SK-N-SH treated with all-trans-retinoic acid at 6 μM for 48 hours (cell line): ENCODE results near the gene MAML3.

ENCODE experiments used
- ATAC-seq: fragments of 200-7000 bp; cut with Tn5 transposase; 3 replicates; pipeline ENCODE4 v1.9.1; 2020; ENCODE audit warnings: mild to moderate bottlenecking, moderate library complexity
- ARNTL ChIP-seq: fragments of 450-650 bp; formaldehyde crosslinking; IDR thresholded peaks from 2 replicates; pipeline ENCODE4 v1.5.0; 2020; ENCODE audit warnings: low read depth, mild to moderate bottlenecking, moderate library complexity, borderline replicate concordance
- BACH2 ChIP-seq: fragments of 250-450 bp; sonication (Bioruptor Pico); IDR thresholded peaks from 2 replicates; pipeline ENCODE4 v1.9.0; 2021; ENCODE audit warnings: mild to moderate bottlenecking, borderline replicate concordance
- CSDC2 ChIP-seq: fragments of 250-450 bp; sonication (Bioruptor Pico); IDR thresholded peaks from 2 replicates; pipeline ENCODE4 v1.5.0; 2020; ENCODE audit warnings: mild to moderate bottlenecking, moderate library complexity
- ESRRG ChIP-seq: fragments of 250-450 bp; sonication (Bioruptor Pico); IDR thresholded peaks from 2 replicates; pipeline ENCODE4 v1.6.1; 2021; ENCODE audit warnings: mild to moderate bottlenecking
- GLIS3 ChIP-seq: fragments of 250-450 bp; sonication (Bioruptor Pico); IDR thresholded peaks from 2 replicates; pipeline ENCODE4 v1.5.0; 2020; ENCODE audit warnings: mild to moderate bottlenecking, moderate library complexity
- ISL1 ChIP-seq: fragments of 250-450 bp; sonication (Bioruptor Pico); IDR thresholded peaks from 2 replicates; pipeline ENCODE4 v2.1.2; 2022; ENCODE audit warnings: mild to moderate bottlenecking, moderate library complexity
- OSR1 ChIP-seq: fragments of 250-450 bp; sonication (Bioruptor Pico); IDR thresholded peaks from 2 replicates; pipeline ENCODE4 v1.8.0; 2022; ENCODE audit warnings: moderate library complexity, mild to moderate bottlenecking, inconsistent platforms
- PPARA ChIP-seq: fragments of 250-450 bp; sonication (Bioruptor Pico); IDR thresholded peaks from 2 replicates; pipeline ENCODE4 v1.5.0; 2020; ENCODE audit warnings: mild to moderate bottlenecking, borderline replicate concordance
- RARB ChIP-seq: fragments of 250-450 bp; sonication (Bioruptor Pico); IDR thresholded peaks from 2 replicates; pipeline ENCODE4 v1.8.0; 2021; ENCODE audit warnings: mild to moderate bottlenecking, moderate library complexity
- SNAI2 ChIP-seq: fragments of 250-450 bp; sonication (Bioruptor Pico); IDR thresholded peaks from 2 replicates; pipeline ENCODE4 v1.5.0; 2020; ENCODE audit warnings: mild to moderate bottlenecking, moderate library complexity
- TCF4 ChIP-seq: fragments of 250-450 bp; sonication (Bioruptor Pico); IDR thresholded peaks from 2 replicates; pipeline ENCODE4 v1.8.0; 2021; ENCODE audit warnings: mild to moderate bottlenecking, moderate library complexity, borderline replicate concordance
- TOX ChIP-seq: fragments of 250-450 bp; sonication (Bioruptor Pico); IDR thresholded peaks from 2 replicates; pipeline ENCODE4 v1.8.0; 2021; ENCODE audit warnings: mild to moderate bottlenecking, moderate library complexity, borderline replicate concordance
- ZC3H10 ChIP-seq: fragments of 250-450 bp; sonication (Bioruptor Pico); IDR thresholded peaks from 2 replicates; pipeline ENCODE4 v1.5.1; 2021; ENCODE audit warnings: mild to moderate bottlenecking, moderate library complexity
- ZFP3 ChIP-seq: fragments of 250-450 bp; sonication (Bioruptor Pico); IDR thresholded peaks from 2 replicates; pipeline ENCODE4 v1.5.0; 2020; ENCODE audit warnings: mild to moderate bottlenecking, moderate library complexity
- ZFP30 ChIP-seq: fragments of 450-650 bp; formaldehyde crosslinking; IDR thresholded peaks from 2 replicates; pipeline ENCODE4 v1.5.0; 2022; ENCODE audit warnings: mild to moderate bottlenecking, moderate library complexity
- ZNF565 ChIP-seq: fragments of 450-650 bp; formaldehyde crosslinking; conservative IDR thresholded peaks from 2 replicates; pipeline ENCODE4 v1.5.0; 2020; ENCODE audit warnings: low read depth, mild to moderate bottlenecking, moderate library complexity
- ZNF70 ChIP-seq: fragments of 450-650 bp; formaldehyde crosslinking; IDR thresholded peaks from 2 replicates; pipeline ENCODE4 v1.5.0; 2020; ENCODE audit warnings: mild to moderate bottlenecking, moderate library complexity
- ZNF8 ChIP-seq: fragments of 450-650 bp; formaldehyde crosslinking; IDR thresholded peaks from 2 replicates; pipeline ENCODE4 v1.5.0; 2020; ENCODE audit warnings: mild to moderate bottlenecking, moderate library complexity
- TF ChIP-seq, protein P1 (sequence below): fragments of 250-450 bp; sonication (Bioruptor Pico); IDR thresholded peaks from 2 replicates; pipeline ENCODE4 v1.8.0; 2020; ENCODE audit warnings: mild to moderate bottlenecking, moderate library complexity, borderline replicate concordance
- TF ChIP-seq, protein P2 (sequence below): fragments of 250-450 bp; sonication (Bioruptor Pico); IDR thresholded peaks from 2 replicates; pipeline ENCODE4 v1.5.1; 2020; ENCODE audit warnings: low read depth, mild to moderate bottlenecking, moderate library complexity
- TF ChIP-seq, protein P3 (sequence below): fragments of 250-450 bp; sonication (Bioruptor Pico); IDR thresholded peaks from 2 replicates; pipeline ENCODE4 v1.5.0; 2020; ENCODE audit warnings: mild to moderate bottlenecking, moderate library complexity
- TF ChIP-seq, protein P4 (sequence below): fragments of 250-450 bp; sonication (Bioruptor Pico); IDR thresholded peaks from 2 replicates; pipeline ENCODE4 v1.5.1; 2021; ENCODE audit warnings: mild to moderate bottlenecking, moderate library complexity
- TF ChIP-seq, protein P5 (sequence below): fragments of 250-450 bp; sonication (Bioruptor Pico); IDR thresholded peaks from 2 replicates; pipeline ENCODE4 v1.8.0; 2021; ENCODE audit warnings: low read depth, mild to moderate bottlenecking, moderate library complexity, borderline replicate concordance

MAML3 gene

DNA sequence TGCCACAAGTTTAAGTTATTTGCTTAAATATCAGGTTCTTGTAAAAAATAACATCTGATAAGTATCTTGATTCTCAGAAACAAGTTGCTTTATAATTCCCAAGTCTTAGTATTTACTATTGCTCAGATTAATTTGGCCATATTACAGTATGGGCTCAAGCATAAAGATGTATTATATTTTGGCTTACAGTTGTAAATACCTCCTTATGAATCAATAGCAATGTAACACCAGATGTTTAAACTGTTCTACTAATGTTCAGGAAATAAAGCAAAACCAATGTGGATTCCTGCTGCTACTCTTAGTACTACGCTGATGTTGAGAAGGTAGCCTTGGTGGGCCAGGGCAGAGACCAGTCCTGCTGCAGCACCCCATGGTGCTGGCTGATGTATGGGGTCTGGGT, 385.6 kb downstream of the MAML3 start:
- ATAC-seq: no peak
- TF ChIP-seq ZNF70: no peak
- TF ChIP-seq TOX (CRISPR knock-in tag): no peak
- TF ChIP-seq ZFP30 (CRISPR knock-in tag): no peak
- TF ChIP-seq SNAI2 (CRISPR knock-in tag): no peak
- TF ChIP-seq CSDC2 (CRISPR knock-in tag): no peak
- TF ChIP-seq, protein P1, sequence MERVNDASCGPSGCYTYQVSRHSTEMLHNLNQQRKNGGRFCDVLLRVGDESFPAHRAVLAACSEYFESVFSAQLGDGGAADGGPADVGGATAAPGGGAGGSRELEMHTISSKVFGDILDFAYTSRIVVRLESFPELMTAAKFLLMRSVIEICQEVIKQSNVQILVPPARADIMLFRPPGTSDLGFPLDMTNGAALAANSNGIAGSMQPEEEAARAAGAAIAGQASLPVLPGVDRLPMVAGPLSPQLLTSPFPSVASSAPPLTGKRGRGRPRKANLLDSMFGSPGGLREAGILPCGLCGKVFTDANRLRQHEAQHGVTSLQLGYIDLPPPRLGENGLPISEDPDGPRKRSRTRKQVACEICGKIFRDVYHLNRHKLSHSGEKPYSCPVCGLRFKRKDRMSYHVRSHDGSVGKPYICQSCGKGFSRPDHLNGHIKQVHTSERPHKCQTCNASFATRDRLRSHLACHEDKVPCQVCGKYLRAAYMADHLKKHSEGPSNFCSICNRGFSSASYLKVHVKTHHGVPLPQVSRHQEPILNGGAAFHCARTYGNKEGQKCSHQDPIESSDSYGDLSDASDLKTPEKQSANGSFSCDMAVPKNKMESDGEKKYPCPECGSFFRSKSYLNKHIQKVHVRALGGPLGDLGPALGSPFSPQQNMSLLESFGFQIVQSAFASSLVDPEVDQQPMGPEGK (CRISPR knock-in tag): no peak
- TF ChIP-seq, protein P2, sequence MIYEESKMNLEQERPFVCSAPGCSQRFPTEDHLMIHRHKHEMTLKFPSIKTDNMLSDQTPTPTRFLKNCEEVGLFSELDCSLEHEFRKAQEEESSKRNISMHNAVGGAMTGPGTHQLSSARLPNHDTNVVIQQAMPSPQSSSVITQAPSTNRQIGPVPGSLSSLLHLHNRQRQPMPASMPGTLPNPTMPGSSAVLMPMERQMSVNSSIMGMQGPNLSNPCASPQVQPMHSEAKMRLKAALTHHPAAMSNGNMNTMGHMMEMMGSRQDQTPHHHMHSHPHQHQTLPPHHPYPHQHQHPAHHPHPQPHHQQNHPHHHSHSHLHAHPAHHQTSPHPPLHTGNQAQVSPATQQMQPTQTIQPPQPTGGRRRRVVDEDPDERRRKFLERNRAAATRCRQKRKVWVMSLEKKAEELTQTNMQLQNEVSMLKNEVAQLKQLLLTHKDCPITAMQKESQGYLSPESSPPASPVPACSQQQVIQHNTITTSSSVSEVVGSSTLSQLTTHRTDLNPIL (CRISPR knock-in tag): no peak
- no peak for TF ChIP-seq ZNF565 (CRISPR knock-in tag)
- TF ChIP-seq TCF4 (CRISPR knock-in tag): no peak
- TF ChIP-seq PPARA: no peak
- no peak for TF ChIP-seq GLIS3
- no peak for TF ChIP-seq ZFP3 (CRISPR knock-in tag)
- TF ChIP-seq ESRRG (CRISPR knock-in tag): no peak
- TF ChIP-seq, all 23 proteins: peak for 0

DNA sequence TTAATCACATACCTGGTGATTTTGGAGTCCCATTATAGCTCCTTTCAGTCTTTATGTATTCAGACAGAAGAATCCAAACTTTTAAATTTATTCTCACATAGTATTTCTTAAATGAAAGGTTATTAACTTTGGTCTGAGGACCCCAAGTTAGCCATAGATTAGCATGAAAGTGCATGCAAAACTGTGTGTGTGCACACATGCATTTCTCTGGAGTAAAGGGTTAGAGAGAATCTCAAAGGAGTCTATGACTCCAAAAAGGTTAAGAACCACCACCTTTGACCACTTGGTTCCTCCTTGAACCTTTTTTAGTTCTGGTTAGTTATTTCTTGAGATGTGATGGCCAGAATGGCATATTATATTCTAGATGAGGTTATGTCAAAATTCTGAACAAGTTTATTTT, 386.4 kb downstream of the MAML3 start:
- ATAC-seq: no peak
- TF ChIP-seq GLIS3 (no peak), ZFP30 (CRISPR knock-in tag) (no peak), ESRRG (CRISPR knock-in tag) (no peak), ISL1 (CRISPR knock-in tag) (no peak)

DNA sequence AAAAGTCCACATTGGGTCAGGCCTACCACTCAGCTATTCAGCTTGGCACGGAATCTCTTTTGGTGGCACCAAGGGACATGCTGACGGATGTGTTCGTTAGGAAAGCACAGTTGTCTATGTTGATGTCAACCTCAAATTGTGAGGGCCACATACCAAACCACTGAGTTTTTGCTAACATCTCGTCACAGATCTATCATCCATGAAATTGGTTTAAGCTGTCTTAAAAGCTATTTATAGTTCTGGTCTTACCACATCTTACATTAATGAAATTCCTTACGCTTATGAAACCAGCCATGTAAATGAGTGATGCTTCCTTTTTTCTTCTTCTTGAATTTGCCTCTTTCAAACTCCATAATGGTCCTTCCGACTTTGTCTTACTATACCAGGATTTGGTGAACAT, 386.8 kb downstream of the MAML3 start:
- no peak for ATAC-seq
- no peak for TF ChIP-seq ARNTL (CRISPR knock-in tag)
- TF ChIP-seq ZFP30 (CRISPR knock-in tag): no peak
- TF ChIP-seq ISL1 (CRISPR knock-in tag): no peak
- TF ChIP-seq, all 23 proteins: peak for 0

DNA sequence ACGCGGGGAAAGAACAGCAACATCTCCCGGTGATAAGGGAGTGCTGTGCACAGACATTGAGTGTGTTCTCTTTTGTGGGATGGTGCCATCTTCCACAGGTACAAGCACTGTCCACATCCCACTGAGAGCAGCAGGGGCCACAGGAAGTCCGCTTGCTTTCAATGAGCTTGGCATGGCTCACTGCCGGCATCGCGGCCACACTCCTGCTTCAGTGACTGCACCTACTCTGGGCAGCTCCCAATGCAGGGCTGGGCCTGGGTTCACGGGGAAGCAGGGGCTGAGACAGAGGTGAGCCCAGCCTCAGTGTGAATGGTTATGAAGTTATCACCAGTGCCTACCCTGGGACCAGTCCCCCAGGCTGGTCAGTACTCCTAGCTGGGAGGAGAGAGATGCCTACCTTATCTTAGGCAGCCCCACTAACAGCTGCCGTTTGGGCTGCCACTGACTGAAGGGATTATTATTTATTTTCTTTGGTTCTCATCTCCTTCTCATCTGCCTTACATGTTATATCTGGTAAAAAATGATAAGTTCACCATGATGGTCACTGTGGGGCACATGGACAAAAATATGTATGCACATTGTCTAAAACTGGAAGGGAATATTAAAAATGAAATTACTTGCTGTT, 389.2 kb downstream of the MAML3 start:
- ATAC-seq: no peak
- TF ChIP-seq ISL1 (CRISPR knock-in tag) (no peak), PPARA (no peak), RARB (CRISPR knock-in tag) (no peak), BACH2 (CRISPR knock-in tag) (no peak), ESRRG (CRISPR knock-in tag) (no peak), ZFP3 (CRISPR knock-in tag) (no peak), ZNF70 (no peak), TCF4 (CRISPR knock-in tag) (no peak), ZNF8 (CRISPR knock-in tag) (no peak), OSR1 (CRISPR knock-in tag) (no peak), ZC3H10 (CRISPR knock-in tag) (no peak), ZNF565 (CRISPR knock-in tag) (no peak), ZFP30 (CRISPR knock-in tag) (no peak), SNAI2 (CRISPR knock-in tag) (no peak)
- TF ChIP-seq, protein P3, sequence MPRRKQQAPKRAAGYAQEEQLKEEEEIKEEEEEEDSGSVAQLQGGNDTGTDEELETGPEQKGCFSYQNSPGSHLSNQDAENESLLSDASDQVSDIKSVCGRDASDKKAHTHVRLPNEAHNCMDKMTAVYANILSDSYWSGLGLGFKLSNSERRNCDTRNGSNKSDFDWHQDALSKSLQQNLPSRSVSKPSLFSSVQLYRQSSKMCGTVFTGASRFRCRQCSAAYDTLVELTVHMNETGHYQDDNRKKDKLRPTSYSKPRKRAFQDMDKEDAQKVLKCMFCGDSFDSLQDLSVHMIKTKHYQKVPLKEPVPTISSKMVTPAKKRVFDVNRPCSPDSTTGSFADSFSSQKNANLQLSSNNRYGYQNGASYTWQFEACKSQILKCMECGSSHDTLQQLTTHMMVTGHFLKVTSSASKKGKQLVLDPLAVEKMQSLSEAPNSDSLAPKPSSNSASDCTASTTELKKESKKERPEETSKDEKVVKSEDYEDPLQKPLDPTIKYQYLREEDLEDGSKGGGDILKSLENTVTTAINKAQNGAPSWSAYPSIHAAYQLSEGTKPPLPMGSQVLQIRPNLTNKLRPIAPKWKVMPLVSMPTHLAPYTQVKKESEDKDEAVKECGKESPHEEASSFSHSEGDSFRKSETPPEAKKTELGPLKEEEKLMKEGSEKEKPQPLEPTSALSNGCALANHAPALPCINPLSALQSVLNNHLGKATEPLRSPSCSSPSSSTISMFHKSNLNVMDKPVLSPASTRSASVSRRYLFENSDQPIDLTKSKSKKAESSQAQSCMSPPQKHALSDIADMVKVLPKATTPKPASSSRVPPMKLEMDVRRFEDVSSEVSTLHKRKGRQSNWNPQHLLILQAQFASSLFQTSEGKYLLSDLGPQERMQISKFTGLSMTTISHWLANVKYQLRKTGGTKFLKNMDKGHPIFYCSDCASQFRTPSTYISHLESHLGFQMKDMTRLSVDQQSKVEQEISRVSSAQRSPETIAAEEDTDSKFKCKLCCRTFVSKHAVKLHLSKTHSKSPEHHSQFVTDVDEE: no peak
- TF ChIP-seq, protein P4, sequence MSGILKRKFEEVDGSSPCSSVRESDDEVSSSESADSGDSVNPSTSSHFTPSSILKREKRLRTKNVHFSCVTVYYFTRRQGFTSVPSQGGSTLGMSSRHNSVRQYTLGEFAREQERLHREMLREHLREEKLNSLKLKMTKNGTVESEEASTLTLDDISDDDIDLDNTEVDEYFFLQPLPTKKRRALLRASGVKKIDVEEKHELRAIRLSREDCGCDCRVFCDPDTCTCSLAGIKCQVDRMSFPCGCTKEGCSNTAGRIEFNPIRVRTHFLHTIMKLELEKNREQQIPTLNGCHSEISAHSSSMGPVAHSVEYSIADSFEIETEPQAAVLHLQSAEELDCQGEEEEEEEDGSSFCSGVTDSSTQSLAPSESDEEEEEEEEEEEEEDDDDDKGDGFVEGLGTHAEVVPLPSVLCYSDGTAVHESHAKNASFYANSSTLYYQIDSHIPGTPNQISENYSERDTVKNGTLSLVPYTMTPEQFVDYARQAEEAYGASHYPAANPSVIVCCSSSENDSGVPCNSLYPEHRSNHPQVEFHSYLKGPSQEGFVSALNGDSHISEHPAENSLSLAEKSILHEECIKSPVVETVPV: no peak
- TF ChIP-seq, protein P1 (CRISPR knock-in tag): no peak
- TF ChIP-seq, protein P5, sequence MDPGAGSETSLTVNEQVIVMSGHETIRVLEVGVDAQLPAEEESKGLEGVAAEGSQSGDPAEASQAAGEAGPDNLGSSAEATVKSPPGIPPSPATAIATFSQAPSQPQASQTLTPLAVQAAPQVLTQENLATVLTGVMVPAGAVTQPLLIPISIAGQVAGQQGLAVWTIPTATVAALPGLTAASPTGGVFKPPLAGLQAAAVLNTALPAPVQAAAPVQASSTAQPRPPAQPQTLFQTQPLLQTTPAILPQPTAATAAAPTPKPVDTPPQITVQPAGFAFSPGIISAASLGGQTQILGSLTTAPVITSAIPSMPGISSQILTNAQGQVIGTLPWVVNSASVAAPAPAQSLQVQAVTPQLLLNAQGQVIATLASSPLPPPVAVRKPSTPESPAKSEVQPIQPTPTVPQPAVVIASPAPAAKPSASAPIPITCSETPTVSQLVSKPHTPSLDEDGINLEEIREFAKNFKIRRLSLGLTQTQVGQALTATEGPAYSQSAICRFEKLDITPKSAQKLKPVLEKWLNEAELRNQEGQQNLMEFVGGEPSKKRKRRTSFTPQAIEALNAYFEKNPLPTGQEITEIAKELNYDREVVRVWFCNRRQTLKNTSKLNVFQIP (CRISPR knock-in tag): no peak
- TF ChIP-seq, protein P2 (CRISPR knock-in tag): no peak
- TF ChIP-seq, all 23 proteins: peak for 0
